Tibial artery (tissue), 4 donors: Measurements from ENCODE around the gene CAP2.

Experiments
- DNase-seq, 2 donors: peaks; one replicate each; pipeline ENCODE4 v3.0.0-alpha.2; 2019
- H3K27ac ChIP-seq, 2 donors: fragments of 200-600 bp; sonication (generic) in 1 of 2; 1 replicate in 1 of 2; 2 replicates in 1 of 2; pipeline ENCODE4 v1.5.1; 2018 to 2019; ENCODE audit warnings: mild to moderate bottlenecking in 1 of 2
- H3K27me3 ChIP-seq, 2 donors: fragments of 200-600 bp; sonication (generic) in 1 of 2; one replicate each; pipeline versions ENCODE4 v1.5.1 to v1.6.0; 2016 to 2019
- H3K36me3 ChIP-seq, 3 donors: fragments of 200-600 bp; sonication (generic) in 2 of 3; one replicate each; pipeline ENCODE4 v1.5.1; 2016 to 2019; ENCODE audit warnings: mild to moderate bottlenecking in 2 of 3
- H3K4me1 ChIP-seq, 4 donors: fragments of 200-600 bp; sonication (generic) in 2 of 4; 1 replicate in 3 of 4; 2 replicates in 1 of 4; pipeline ENCODE4 v1.5.1; 2016 to 2019
- H3K4me3 ChIP-seq, 2 donors: fragments of 200-600 bp; sonication (generic) in 1 of 2; 1 replicate in 1 of 2; 2 replicates in 1 of 2; pipeline ENCODE4 v1.5.1; 2018 to 2019; ENCODE audit warnings: mild to moderate bottlenecking in 2 of 2
- H3K9me3 ChIP-seq, 3 donors: fragments of 200-600 bp; sonication (generic) in 1 of 3; one replicate each; pipeline ENCODE4 v1.5.1; 2016 to 2019
- CTCF ChIP-seq, 2 experiments: fragments of 200-600 bp in 1 of 2; fragments of 450-650 bp in 1 of 2; IDR thresholded peaks; one replicate each; pipeline ENCODE4 v1.5.1; 2017 to 2019; ENCODE audit warnings: antibody characterized with exemption in 2 of 2, mild to moderate bottlenecking in 1 of 2, moderate library complexity in 1 of 2
- intact Hi-C: fragments of 100-400 bp; cut with DNase I; formaldehyde crosslinking; loops from one replicate; pipeline ENCODE4 v1.15.0; 2023; ENCODE audit warnings: low total_unique reads

CAP2 gene

GRCh38 chr6:17389274-17389847, 4.0 kb upstream of the CAP2 start:
- H3K4me3 ChIP-seq: no peak overlapping the region
- H3K36me3 ChIP-seq: no peaks in the 10 kb centered on the region
- no peak for DNase-seq
- H3K4me1 ChIP-seq: peaks cover 0 to 6% (median 0%) of the 10 kb centered on the region in 4 donors
- H3K27ac ChIP-seq: no peak overlapping the region
- H3K27me3 ChIP-seq: no peaks in the 10 kb centered on the region
- intact Hi-C loops: no loop called here
- H3K9me3 ChIP-seq: no peaks in the 10 kb centered on the region
- TF ChIP-seq CTCF (IDR thresholded peaks at IDR 0.05): no peak

DNA sequence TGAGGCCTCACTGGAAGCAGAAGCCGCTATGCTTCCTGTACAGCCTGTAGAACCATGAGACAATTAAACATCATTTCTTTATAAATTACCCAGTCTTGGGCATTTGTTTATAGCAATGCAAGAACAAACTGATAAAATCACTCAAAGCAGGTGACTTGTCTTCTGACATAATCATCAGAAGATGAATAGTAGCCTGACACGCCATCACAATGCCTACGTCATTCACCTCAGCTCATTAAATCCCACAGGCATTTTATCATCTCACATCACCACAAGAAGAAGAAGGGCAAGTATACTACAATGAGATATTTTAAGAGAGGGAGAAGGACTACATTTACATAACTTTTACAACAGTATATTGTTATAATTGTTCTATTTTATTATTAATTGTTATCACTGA, 3.1 kb upstream of the CAP2 start:
- no peaks in the 10 kb centered on the region for H3K27me3 ChIP-seq
- no peak overlapping the region for H3K4me3 ChIP-seq
- peaks cover 0 to 14% (median 0%) of the 10 kb centered on the region in 4 donors for H3K4me1 ChIP-seq
- H3K27ac ChIP-seq: no peak overlapping the region
- TF ChIP-seq CTCF (IDR thresholded peaks at IDR 0.05): no peak
- no peaks in the 10 kb centered on the region for H3K36me3 ChIP-seq
- no peak for DNase-seq
- no peaks in the 10 kb centered on the region for H3K9me3 ChIP-seq
- intact Hi-C loops: loop anchor here (5.0 kb wide), 2 partner anchors 108 to 358 kb away; partner anchors contain the start of gene RBM24

GRCh38 chr6:17391976-17392375, 1.4 kb upstream of the CAP2 start:
- Histone ChIP-seq H3K9me3 (no peaks in the 10 kb centered on the region), H3K4me1 (peaks cover 0 to 19% (median 0%) of the 10 kb centered on the region in 4 donors), H3K36me3 (no peaks in the 10 kb centered on the region), H3K4me3 (no peak overlapping the region), H3K27me3 (no peaks in the 10 kb centered on the region), H3K27ac (no peak overlapping the region)
- intact Hi-C loops: loop anchor here (5.0 kb wide), 2 partner anchors 110 to 360 kb away; partner anchors contain the start of gene RBM24
- no peak for TF ChIP-seq CTCF (IDR thresholded peaks at IDR 0.05)
- no peak for DNase-seq

GRCh38 chr6:17393892-17394631, 667 bp downstream of the CAP2 start:
- Histone ChIP-seq H3K27ac (peak overlapping the region; percentile 84 to 90), H3K4me3 (peak overlapping the region; percentile 71 to 93), H3K4me1 (peaks cover 0 to 39% (median 3%) of the 10 kb centered on the region in 4 donors), H3K9me3 (no peaks in the 10 kb centered on the region), H3K27me3 (no peaks in the 10 kb centered on the region), H3K36me3 (no peaks in the 10 kb centered on the region)
- TF ChIP-seq CTCF (IDR thresholded peaks at IDR 0.05): no peak
- DNase-seq: peak; percentile 26 to 81
- intact Hi-C loops: loop anchor here (5.0 kb wide), 2 partner anchors 112 to 362 kb away; partner anchors contain the start of gene RBM24

GRCh38 chr6:17395112-17395511, 1.7 kb downstream of the CAP2 start:
- Histone ChIP-seq H3K27ac (peak overlapping the region; percentile 31 to 90), H3K4me3 (peak overlapping the region in 1 of 2 donors; percentile 71)
- no peak for TF ChIP-seq CTCF (IDR thresholded peaks at IDR 0.05)

More at GRCh38 chr6:17395112-17395511, 1.7 kb downstream of the CAP2 start:
- no peaks in the 10 kb centered on the region for H3K9me3 ChIP-seq
- no peaks in the 10 kb centered on the region for H3K27me3 ChIP-seq
- H3K4me1 ChIP-seq: peaks cover 0 to 39% (median 3%) of the 10 kb centered on the region in 4 donors
- no peak for DNase-seq
- H3K36me3 ChIP-seq: no peaks in the 10 kb centered on the region
- intact Hi-C loops: no loop called here
